Measurements from ENCODE around the gene HDAC4. TPM values are rescaled to one million over a fixed set of nuclear protein-coding genes. Genes with fewer than 3 reads are reported as not detected.

Gene HDAC4
- total RNA-seq, 1 donor from 2014 or later: 11.8 TPM

- H3K27me3 Mint-ChIP-seq (ENCODE audit: low read depth, unreplicated experiment): no peaks in the 10 kb centered on the region
- Histone ChIP-seq H3K9ac (ENCODE audit: low read length) (no peak overlapping the region), H3K27ac (ENCODE audit: low read depth, low read length) (no peak overlapping the region), H3K36me3 (ENCODE audit: insufficient read depth, low read length) (no peaks in the 10 kb centered on the region), H3K4me1 (ENCODE audit: insufficient read depth, low read length) (no peaks in the 10 kb centered on the region), H3K4me2 (ENCODE audit: low read length) (no peak overlapping the region), H4K20me1 (ENCODE audit: insufficient read depth, low read length) (peaks cover 13% of the 10 kb centered on the region), H3K79me2 (ENCODE audit: insufficient read depth, low read length) (peaks cover 5% of the 10 kb centered on the region), H2AFZ (ENCODE audit: low read depth, low read length) (no peak overlapping the region), H3K27me3 (ENCODE audit: insufficient read depth, low read length) (no peaks in the 10 kb centered on the region), H3K9me3 (ENCODE audit: insufficient read depth, low read depth, low read length) (no peaks in the 10 kb centered on the region), H3K4me3 (ENCODE audit: insufficient read depth, low read depth, low read length) (no peak overlapping the region)
- no peak for DNase-seq (ENCODE audit: low read depth)
- H3K27ac Mint-ChIP-seq (ENCODE audit: unreplicated experiment): no peak overlapping the region
- H3K9me3 Mint-ChIP-seq (ENCODE audit: unreplicated experiment): no peaks in the 10 kb centered on the region
- TF ChIP-seq, protein P1, sequence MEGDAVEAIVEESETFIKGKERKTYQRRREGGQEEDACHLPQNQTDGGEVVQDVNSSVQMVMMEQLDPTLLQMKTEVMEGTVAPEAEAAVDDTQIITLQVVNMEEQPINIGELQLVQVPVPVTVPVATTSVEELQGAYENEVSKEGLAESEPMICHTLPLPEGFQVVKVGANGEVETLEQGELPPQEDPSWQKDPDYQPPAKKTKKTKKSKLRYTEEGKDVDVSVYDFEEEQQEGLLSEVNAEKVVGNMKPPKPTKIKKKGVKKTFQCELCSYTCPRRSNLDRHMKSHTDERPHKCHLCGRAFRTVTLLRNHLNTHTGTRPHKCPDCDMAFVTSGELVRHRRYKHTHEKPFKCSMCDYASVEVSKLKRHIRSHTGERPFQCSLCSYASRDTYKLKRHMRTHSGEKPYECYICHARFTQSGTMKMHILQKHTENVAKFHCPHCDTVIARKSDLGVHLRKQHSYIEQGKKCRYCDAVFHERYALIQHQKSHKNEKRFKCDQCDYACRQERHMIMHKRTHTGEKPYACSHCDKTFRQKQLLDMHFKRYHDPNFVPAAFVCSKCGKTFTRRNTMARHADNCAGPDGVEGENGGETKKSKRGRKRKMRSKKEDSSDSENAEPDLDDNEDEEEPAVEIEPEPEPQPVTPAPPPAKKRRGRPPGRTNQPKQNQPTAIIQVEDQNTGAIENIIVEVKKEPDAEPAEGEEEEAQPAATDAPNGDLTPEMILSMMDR (IDR thresholded peaks at IDR 0.05; ENCODE audit: insufficient read depth, low read depth, low read length): no peak
- TF ChIP-seq EZH2 (IDR thresholded peaks at IDR 0.05; ENCODE audit: insufficient read depth, low read length): no peak
- peaks cover 4% of the 10 kb centered on the region for H3K36me3 Mint-ChIP-seq (ENCODE audit: low read depth, unreplicated experiment)
- H3K4me3 Mint-ChIP-seq (ENCODE audit: unreplicated experiment): no peak overlapping the region
- peaks cover 4% of the 10 kb centered on the region for H3K4me1 Mint-ChIP-seq (ENCODE audit: low read depth, unreplicated experiment)
- FAIRE-seq: no peak
These were observed 97.8 kb downstream of the HDAC4 start for GRCh38 chr2:239302808-239303557.

DNA sequence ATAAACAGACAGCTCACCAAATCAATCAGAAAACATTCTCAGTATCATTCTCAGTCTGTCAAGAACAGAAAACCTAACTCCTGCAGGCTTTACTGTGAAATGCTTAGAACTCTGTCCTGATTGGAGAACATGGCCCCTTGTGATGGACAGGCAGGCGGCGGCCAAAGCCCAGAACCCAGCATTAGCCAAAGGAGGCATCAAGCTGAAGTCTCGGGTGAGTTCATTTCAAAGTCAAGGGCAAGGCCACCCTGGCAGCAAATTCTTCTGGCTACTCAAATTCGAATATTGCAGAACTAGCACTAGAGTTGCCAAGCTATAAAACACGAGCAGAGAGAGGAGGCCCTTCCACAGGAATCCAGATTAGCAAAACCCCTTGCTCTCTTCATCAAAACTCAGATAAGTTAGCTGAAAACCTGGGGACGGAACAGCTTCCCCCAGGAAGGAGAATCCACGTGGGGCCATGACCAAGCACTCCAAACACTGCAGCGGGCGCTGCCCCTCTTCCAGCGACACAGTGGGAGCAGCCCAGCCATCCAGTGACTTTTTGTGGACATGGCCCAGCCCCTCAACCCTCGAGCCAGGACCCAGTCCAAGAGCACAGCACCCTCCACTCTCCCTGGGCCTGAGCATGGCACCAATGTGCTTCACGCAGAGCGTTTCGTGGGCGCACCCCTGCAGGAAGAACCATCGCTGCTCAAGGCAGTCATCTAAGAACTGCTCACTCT lies 98.6 kb downstream of the HDAC4 start:
- no peak overlapping the region for H3K27ac Mint-ChIP-seq (ENCODE audit: unreplicated experiment)
- TF ChIP-seq EZH2 (IDR thresholded peaks at IDR 0.05; ENCODE audit: insufficient read depth, low read length): no peak
- TF ChIP-seq, protein P1 (IDR thresholded peaks at IDR 0.05; ENCODE audit: insufficient read depth, low read depth, low read length): no peak
- H3K9me3 Mint-ChIP-seq (ENCODE audit: unreplicated experiment): no peaks in the 10 kb centered on the region
- H3K4me3 Mint-ChIP-seq (ENCODE audit: unreplicated experiment): no peak overlapping the region
- H3K9ac ChIP-seq (ENCODE audit: low read length): no peak overlapping the region
- H3K4me1 ChIP-seq (ENCODE audit: insufficient read depth, low read length): no peaks in the 10 kb centered on the region
- H3K27me3 ChIP-seq (ENCODE audit: insufficient read depth, low read length): no peaks in the 10 kb centered on the region
- H4K20me1 ChIP-seq (ENCODE audit: insufficient read depth, low read length): peaks cover 15% of the 10 kb centered on the region
- H3K4me3 ChIP-seq (ENCODE audit: insufficient read depth, low read depth, low read length): no peak overlapping the region
- no peaks in the 10 kb centered on the region for H3K36me3 ChIP-seq (ENCODE audit: insufficient read depth, low read length)
- H3K9me3 ChIP-seq (ENCODE audit: insufficient read depth, low read depth, low read length): no peaks in the 10 kb centered on the region
- H3K36me3 Mint-ChIP-seq (ENCODE audit: low read depth, unreplicated experiment): no peaks in the 10 kb centered on the region
- H3K79me2 ChIP-seq (ENCODE audit: insufficient read depth, low read length): peaks cover 5% of the 10 kb centered on the region
- peaks cover 4% of the 10 kb centered on the region for H3K4me1 Mint-ChIP-seq (ENCODE audit: low read depth, unreplicated experiment)
- no peaks in the 10 kb centered on the region for H3K27me3 Mint-ChIP-seq (ENCODE audit: low read depth, unreplicated experiment)
- DNase-seq (ENCODE audit: low read depth) (no peak), FAIRE-seq (no peak)
- H3K4me2 ChIP-seq (ENCODE audit: low read length): no peak overlapping the region
- H3K27ac ChIP-seq (ENCODE audit: low read depth, low read length): no peak overlapping the region
- H2AFZ ChIP-seq (ENCODE audit: low read depth, low read length): no peak overlapping the region
